ENCODE measurements around the gene TPO. TPM values are rescaled to one million over a fixed set of nuclear protein-coding genes. Genes with fewer than 3 reads are reported as not detected.

Gene TPO
- total and polyA plus RNA-seq, 2 experiments from 2014 or later: 0.37 TPM; not detected in 1

GRCh38 chr2:1477196-1478040 is 64.2 kb downstream of the TPO start:
- Histone ChIP-seq H3K27ac (no peak overlapping the region), H2AFZ (no peak overlapping the region), H3K4me3 (no peak overlapping the region), H3K9me3 (ENCODE audit: low read depth) (no peaks in the 10 kb centered on the region), H3K79me2 (no peaks in the 10 kb centered on the region), H4K20me1 (ENCODE audit: insufficient read depth, poor library complexity, severe bottlenecking) (no peaks in the 10 kb centered on the region), H3K27me3 (no peaks in the 10 kb centered on the region), H3K9me2 (replicated peaks; ENCODE audit: insufficient read depth) (no peaks in the 10 kb centered on the region), H3K4me2 (no peak overlapping the region), H3K36me3 (replicated peaks; ENCODE audit: insufficient read depth, low read depth) (no peaks in the 10 kb centered on the region), H3K4me1 (ENCODE audit: insufficient read depth) (no peaks in the 10 kb centered on the region)
- no peak for TF ChIP-seq EZH2phosphoT487 (IDR thresholded peaks at IDR 0.05; ENCODE audit: low read depth, severe bottlenecking, unreplicated experiment)
- no peak for TF ChIP-seq CTCF (IDR thresholded peaks at IDR 0.05; ENCODE audit: poor library complexity)
- TF ChIP-seq EZH2 (IDR thresholded peaks at IDR 0.05; ENCODE audit: borderline replicate concordance): no peak
- 97% methylated on average over 74 of the region's 76 CpGs for WGBS (ENCODE audit: low lambda C conversion rate, missing lambda C conversion rate)
- DNase-seq (ENCODE audit: low spot score): no peak

GRCh38 chr2:1478311-1479305 is 65.3 kb downstream of the TPO start:
- no peaks in the 10 kb centered on the region for H3K27me3 ChIP-seq
- H4K20me1 ChIP-seq (ENCODE audit: insufficient read depth, poor library complexity, severe bottlenecking): no peaks in the 10 kb centered on the region
- H3K27ac ChIP-seq: no peak overlapping the region
- H3K9me2 ChIP-seq (replicated peaks; ENCODE audit: insufficient read depth): no peaks in the 10 kb centered on the region
- TF ChIP-seq EZH2phosphoT487 (IDR thresholded peaks at IDR 0.05; ENCODE audit: low read depth, severe bottlenecking, unreplicated experiment) (no peak), CTCF (IDR thresholded peaks at IDR 0.05; ENCODE audit: poor library complexity) (no peak), EZH2 (IDR thresholded peaks at IDR 0.05; ENCODE audit: borderline replicate concordance) (no peak)
- no peaks in the 10 kb centered on the region for H3K4me1 ChIP-seq (ENCODE audit: insufficient read depth)
- DNase-seq (ENCODE audit: low spot score): no peak
- no peaks in the 10 kb centered on the region for H3K79me2 ChIP-seq
- 92% methylated on average over 47 of the region's 48 CpGs for WGBS (ENCODE audit: low lambda C conversion rate, missing lambda C conversion rate)
- H3K36me3 ChIP-seq (replicated peaks; ENCODE audit: insufficient read depth, low read depth): no peaks in the 10 kb centered on the region
- H3K4me3 ChIP-seq: no peak overlapping the region
- no peaks in the 10 kb centered on the region for H3K9me3 ChIP-seq (ENCODE audit: low read depth)
- no peak overlapping the region for H2AFZ ChIP-seq
- H3K4me2 ChIP-seq: no peak overlapping the region

GRCh38 chr2:1479346-1479745 is 66.1 kb downstream of the TPO start:
- Histone ChIP-seq H3K9me2 (replicated peaks; ENCODE audit: insufficient read depth) (no peaks in the 10 kb centered on the region), H3K27me3 (no peaks in the 10 kb centered on the region), H3K4me2 (no peak overlapping the region), H4K20me1 (ENCODE audit: insufficient read depth, poor library complexity, severe bottlenecking) (no peaks in the 10 kb centered on the region), H3K4me1 (ENCODE audit: insufficient read depth) (no peaks in the 10 kb centered on the region), H3K79me2 (no peaks in the 10 kb centered on the region), H3K27ac (no peak overlapping the region), H3K36me3 (replicated peaks; ENCODE audit: insufficient read depth, low read depth) (no peaks in the 10 kb centered on the region), H3K9me3 (ENCODE audit: low read depth) (no peaks in the 10 kb centered on the region), H3K4me3 (no peak overlapping the region), H2AFZ (no peak overlapping the region)
- 88% methylated on average over 6 of the region's 6 CpGs for WGBS (ENCODE audit: low lambda C conversion rate, missing lambda C conversion rate)
- TF ChIP-seq EZH2phosphoT487 (IDR thresholded peaks at IDR 0.05; ENCODE audit: low read depth, severe bottlenecking, unreplicated experiment) (no peak), CTCF (IDR thresholded peaks at IDR 0.05; ENCODE audit: poor library complexity) (no peak), EZH2 (IDR thresholded peaks at IDR 0.05; ENCODE audit: borderline replicate concordance) (no peak)
- DNase-seq (ENCODE audit: low spot score): no peak

Data from hepatocyte (in vitro differentiated cells).